ENCODE results near the gene CHMP2A.

The CHMP2A gene

DNA sequence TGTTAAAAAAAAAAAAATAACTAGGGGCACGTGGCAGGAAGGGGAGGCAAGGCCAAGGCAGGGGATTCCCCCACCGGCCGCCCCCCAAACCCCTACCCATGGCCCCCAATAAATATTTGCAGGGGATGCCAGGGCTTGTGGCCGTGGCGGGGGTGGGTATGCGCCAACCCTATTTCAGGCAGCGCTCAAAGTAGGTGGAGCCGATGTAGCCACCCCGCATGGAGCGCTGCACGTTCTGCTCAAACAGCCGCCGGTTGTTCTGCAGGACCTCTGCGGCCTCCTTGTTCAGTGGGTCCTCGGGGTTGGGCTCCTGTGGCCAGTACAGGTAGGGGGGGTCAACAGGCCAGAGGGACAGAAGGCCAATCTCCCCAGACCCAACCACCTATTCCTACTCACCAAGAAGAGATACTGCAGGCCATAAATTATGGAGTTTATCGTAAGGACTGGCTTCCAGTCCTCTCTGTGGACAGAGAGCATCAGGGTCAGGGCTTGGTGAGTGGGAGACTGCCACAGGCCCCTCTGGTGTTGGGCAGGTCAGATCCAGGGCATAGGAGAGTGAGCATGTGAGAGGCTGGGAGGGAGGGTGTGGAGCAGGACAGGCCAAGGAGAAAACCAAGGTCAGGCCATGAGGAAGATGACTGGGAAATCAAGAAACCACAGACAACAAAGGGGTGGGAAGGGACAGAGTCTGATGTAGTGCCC lies 1.2 kb upstream of the CHMP2A start:
- Histone ChIP-seq H4K20me1 (ENCODE audit: insufficient read depth, low read length) (0 out of 2 replicates have a peak, but pooled peaks cover 5% of the 10 kb centered on the region), H3K79me2 (ENCODE audit: low read length) (peaks cover 64% of the 10 kb centered on the region), H3K27me3 (ENCODE audit: low read depth, low read length) (no peaks in the 10 kb centered on the region), H3K4me2 (ENCODE audit: low read length) (peak overlapping the region; percentile 95; the same call in 1 of the 2 replicates), H3K36me3 (replicated peaks; ENCODE audit: low read depth, low read length) (peaks cover 33% of the 10 kb centered on the region), H3K9ac (ENCODE audit: low read length) (no peak overlapping the region), H3K4me3 (ENCODE audit: low read length) (no peak overlapping the region), H3K27ac (ENCODE audit: low read length) (peak overlapping the region; percentile 82; the same call in 1 of the 2 replicates), H2AFZ (ENCODE audit: low read depth, low read length) (no peak overlapping the region), H3K9me3 (ENCODE audit: insufficient read depth, low read length) (no peaks in the 10 kb centered on the region), H3K4me1 (ENCODE audit: low read length) (peaks cover 33% of the 10 kb centered on the region)
- no peak for TF ChIP-seq EZH2phosphoT487 (IDR thresholded peaks at IDR 0.05; ENCODE audit: low read depth)
- TF ChIP-seq, protein P1, sequence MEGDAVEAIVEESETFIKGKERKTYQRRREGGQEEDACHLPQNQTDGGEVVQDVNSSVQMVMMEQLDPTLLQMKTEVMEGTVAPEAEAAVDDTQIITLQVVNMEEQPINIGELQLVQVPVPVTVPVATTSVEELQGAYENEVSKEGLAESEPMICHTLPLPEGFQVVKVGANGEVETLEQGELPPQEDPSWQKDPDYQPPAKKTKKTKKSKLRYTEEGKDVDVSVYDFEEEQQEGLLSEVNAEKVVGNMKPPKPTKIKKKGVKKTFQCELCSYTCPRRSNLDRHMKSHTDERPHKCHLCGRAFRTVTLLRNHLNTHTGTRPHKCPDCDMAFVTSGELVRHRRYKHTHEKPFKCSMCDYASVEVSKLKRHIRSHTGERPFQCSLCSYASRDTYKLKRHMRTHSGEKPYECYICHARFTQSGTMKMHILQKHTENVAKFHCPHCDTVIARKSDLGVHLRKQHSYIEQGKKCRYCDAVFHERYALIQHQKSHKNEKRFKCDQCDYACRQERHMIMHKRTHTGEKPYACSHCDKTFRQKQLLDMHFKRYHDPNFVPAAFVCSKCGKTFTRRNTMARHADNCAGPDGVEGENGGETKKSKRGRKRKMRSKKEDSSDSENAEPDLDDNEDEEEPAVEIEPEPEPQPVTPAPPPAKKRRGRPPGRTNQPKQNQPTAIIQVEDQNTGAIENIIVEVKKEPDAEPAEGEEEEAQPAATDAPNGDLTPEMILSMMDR (IDR thresholded peaks at IDR 0.05; ENCODE audit: low read depth, low read length), result no peak

DNA sequence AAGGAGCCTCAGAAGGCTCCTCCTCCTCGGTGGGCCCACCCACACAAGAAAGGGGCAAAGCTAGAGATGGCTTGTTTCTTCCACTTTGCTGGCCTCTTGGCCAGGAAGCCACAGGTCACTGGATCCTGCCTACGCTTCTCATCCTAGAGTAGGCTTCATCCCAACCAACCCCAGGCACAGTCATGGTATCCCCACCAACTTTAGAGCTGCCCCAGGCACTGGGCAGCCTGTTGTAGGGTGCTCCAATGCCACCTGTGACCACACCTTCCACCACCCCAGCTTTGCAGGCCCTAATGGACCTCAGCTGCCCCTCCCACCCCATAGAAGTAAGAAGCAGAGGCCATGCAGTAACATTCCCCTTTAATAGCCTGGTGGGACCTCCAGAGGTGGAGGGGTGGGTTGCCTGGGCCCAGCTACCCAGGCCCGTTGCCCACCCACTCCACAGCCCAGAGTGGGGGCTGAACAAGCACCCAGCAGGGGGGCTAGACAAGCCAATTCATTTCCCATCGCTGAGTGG lies 522 bp upstream of the CHMP2A start:
- peaks cover 12% of the 10 kb centered on the region; the same call in 1 of the 2 replicates for H4K20me1 ChIP-seq (ENCODE audit: insufficient read depth, low read length)
- peak overlapping the region; percentile 80 for H3K9ac ChIP-seq (ENCODE audit: low read length)
- H3K4me3 ChIP-seq (ENCODE audit: low read length), result peak overlapping the region; percentile 84
- TF ChIP-seq, protein P1 (IDR thresholded peaks at IDR 0.05; ENCODE audit: low read depth, low read length), result no peak
- TF ChIP-seq EZH2phosphoT487 (IDR thresholded peaks at IDR 0.05; ENCODE audit: low read depth), result no peak
- H3K4me1 ChIP-seq (ENCODE audit: low read length), result peaks cover 32% of the 10 kb centered on the region
- peaks cover 64% of the 10 kb centered on the region for H3K79me2 ChIP-seq (ENCODE audit: low read length)
- peak overlapping the region; percentile 82 for H3K27ac ChIP-seq (ENCODE audit: low read length)
- H3K27me3 ChIP-seq (ENCODE audit: low read depth, low read length), result no peaks in the 10 kb centered on the region
- H2AFZ ChIP-seq (ENCODE audit: low read depth, low read length), result 0 out of 2 replicates have a peak overlapping the region, but pooled peaks have one; percentile 56
- H3K9me3 ChIP-seq (ENCODE audit: insufficient read depth, low read length), result no peaks in the 10 kb centered on the region
- peak overlapping the region; percentile 85 for H3K4me2 ChIP-seq (ENCODE audit: low read length)
- peaks cover 39% of the 10 kb centered on the region for H3K36me3 ChIP-seq (replicated peaks; ENCODE audit: low read depth, low read length)

DNA sequence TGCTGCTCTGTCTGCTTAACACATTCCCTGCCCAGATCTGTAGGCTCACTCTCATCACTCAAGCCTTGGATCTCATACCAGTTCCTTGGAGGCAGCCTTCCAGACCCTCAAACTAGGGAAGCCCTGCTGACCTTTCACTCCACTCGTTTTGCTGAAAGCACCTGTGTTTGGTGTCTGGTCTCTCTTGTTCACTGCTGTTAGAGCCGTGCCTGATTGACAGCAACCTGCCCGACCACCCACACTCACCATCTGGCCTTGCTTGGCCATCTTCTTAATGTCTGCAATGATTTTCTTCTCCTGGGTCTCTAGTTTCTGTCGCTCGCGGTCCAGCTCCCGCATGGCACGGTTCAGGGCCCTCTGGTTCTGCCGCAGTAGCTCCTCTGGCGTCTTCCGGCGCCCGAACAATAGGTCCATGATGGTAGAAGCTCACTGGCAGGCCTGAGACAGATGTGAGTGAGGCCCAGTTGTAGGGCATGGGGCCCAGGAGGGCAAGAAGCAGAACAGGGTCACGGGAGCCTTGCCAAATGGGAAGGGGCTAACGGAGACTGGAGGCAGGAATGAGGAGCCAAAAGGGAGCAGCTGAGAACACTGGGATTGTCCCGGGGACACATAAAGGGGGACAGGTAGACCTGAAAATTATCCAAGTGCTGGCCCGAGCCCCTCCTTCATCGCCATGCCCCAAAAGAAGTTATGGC lies 959 bp downstream of the CHMP2A start:
- no peak for TF ChIP-seq EZH2phosphoT487 (IDR thresholded peaks at IDR 0.05; ENCODE audit: low read depth)
- TF ChIP-seq, protein P1 (IDR thresholded peaks at IDR 0.05; ENCODE audit: low read depth, low read length), result no peak
- Histone ChIP-seq H3K9ac (ENCODE audit: low read length) (peak overlapping the region; percentile 80), H3K27me3 (ENCODE audit: low read depth, low read length) (no peaks in the 10 kb centered on the region), H3K4me1 (ENCODE audit: low read length) (peaks cover 23% of the 10 kb centered on the region), H3K9me3 (ENCODE audit: insufficient read depth, low read length) (no peaks in the 10 kb centered on the region), H3K36me3 (replicated peaks; ENCODE audit: low read depth, low read length) (peaks cover 53% of the 10 kb centered on the region), H3K27ac (ENCODE audit: low read length) (peak overlapping the region; percentile 82), H4K20me1 (ENCODE audit: insufficient read depth, low read length) (peaks cover 21% of the 10 kb centered on the region), H3K79me2 (ENCODE audit: low read length) (peaks cover 66% of the 10 kb centered on the region), H3K4me2 (ENCODE audit: low read length) (peak overlapping the region; percentile 85), H3K4me3 (ENCODE audit: low read length) (peak overlapping the region; percentile 84), H2AFZ (ENCODE audit: low read depth, low read length) (no peak overlapping the region)

- Histone ChIP-seq H4K20me1 (ENCODE audit: insufficient read depth, low read length) (peaks cover 29% of the 10 kb centered on the region), H3K27me3 (ENCODE audit: low read depth, low read length) (no peaks in the 10 kb centered on the region), H3K36me3 (replicated peaks; ENCODE audit: low read depth, low read length) (peaks cover 66% of the 10 kb centered on the region), H3K4me2 (ENCODE audit: low read length) (no peak overlapping the region), H3K4me3 (ENCODE audit: low read length) (no peak overlapping the region), H3K9me3 (ENCODE audit: insufficient read depth, low read length) (no peaks in the 10 kb centered on the region), H2AFZ (ENCODE audit: low read depth, low read length) (no peak overlapping the region), H3K79me2 (ENCODE audit: low read length) (peaks cover 73% of the 10 kb centered on the region), H3K4me1 (ENCODE audit: low read length) (peaks cover 23% of the 10 kb centered on the region), H3K9ac (ENCODE audit: low read length) (no peak overlapping the region), H3K27ac (ENCODE audit: low read length) (no peak overlapping the region)
- no peak for TF ChIP-seq EZH2phosphoT487 (IDR thresholded peaks at IDR 0.05; ENCODE audit: low read depth)
- TF ChIP-seq, protein P1 (IDR thresholded peaks at IDR 0.05; ENCODE audit: low read depth, low read length), result no peak
These were observed 2.2 kb downstream of the CHMP2A start for GRCh38 chr19:58552655-58553054.
